ENCODE measurements around the gene CRTC1. TPM values are rescaled to one million over a fixed set of nuclear protein-coding genes. Genes with fewer than 3 reads are reported as not detected.

CRTC1 gene
- total and polyA plus RNA-seq, 4 donors, result 1.5 to 3.5 (median 1.9) TPM

DNA sequence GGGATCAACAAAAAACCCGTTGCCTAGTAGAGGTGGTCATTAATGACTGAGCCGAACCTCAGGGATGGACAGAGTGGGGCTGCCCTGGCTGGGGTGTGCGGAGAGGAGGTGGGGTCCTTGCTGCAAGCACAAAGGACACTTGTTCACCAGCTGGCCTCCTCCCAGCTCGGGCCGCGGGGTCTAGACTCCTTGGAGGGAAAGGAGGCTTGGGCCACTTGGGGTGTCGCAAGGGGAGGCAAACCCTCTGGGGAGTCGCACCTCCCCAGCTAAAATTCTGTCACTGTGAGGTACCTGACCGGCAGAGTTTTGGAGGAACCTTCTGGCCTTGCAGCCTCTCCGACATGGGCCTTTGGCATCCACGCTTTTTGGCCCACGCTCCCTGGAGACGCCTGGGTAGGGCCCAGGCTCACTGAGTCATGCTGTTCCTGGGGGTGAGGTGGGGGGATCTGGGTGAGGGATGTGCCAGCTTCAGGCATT, 38.4 kb upstream of the CRTC1 start:
- Histone ChIP-seq H3K36me3 (ENCODE audit: control insufficient read depth in 4 of 4, insufficient read depth in 3 of 4, low read depth in 1 of 4, low read length in 3 of 4) (no peaks in the 10 kb centered on the region), H3K27me3 (ENCODE audit: control insufficient read depth in 4 of 4, insufficient read depth in 4 of 4, low read length in 3 of 4) (no peaks in the 10 kb centered on the region), H3K9ac (ENCODE audit: low read depth in 1 of 2, low read length in 2 of 2) (no peak overlapping the region), H3K4me3 (ENCODE audit: low read depth in 1 of 3, low read length in 3 of 3) (no peak overlapping the region), H3K27ac (ENCODE audit: low read depth in 1 of 2, low read length in 2 of 2) (no peak overlapping the region), H3K9me3 (ENCODE audit: control insufficient read depth in 4 of 4, low read length in 3 of 4) (no peaks in the 10 kb centered on the region), H3K4me1 (ENCODE audit: control insufficient read depth in 4 of 4, insufficient read depth in 4 of 4, low read length in 3 of 4) (peaks cover 0 to 13% (median 2%) of the 10 kb centered on the region in 4 donors)
- DNase-seq (ENCODE audit: low spot score), result no peak
- WGBS, result 92% methylated on average over 13 of the region's 13 CpGs
- TF ChIP-seq HNF4G (IDR thresholded peaks at IDR 0.05) (no peak), GABPA (IDR thresholded peaks at IDR 0.05 in 1 of 2, conservative IDR thresholded peaks at IDR 0.05 in 1 of 2) (no peak), RAD21 (IDR thresholded peaks at IDR 0.05) (no peak), JUND (IDR thresholded peaks at IDR 0.05) (no peak), RXRA (IDR thresholded peaks at IDR 0.05) (no peak), EGR1 (IDR thresholded peaks at IDR 0.05; ENCODE audit: low read depth in 2 of 2) (no peak), SP1 (IDR thresholded peaks at IDR 0.05) (no peak), NR2F2 (IDR thresholded peaks at IDR 0.05) (no peak), HNF4A (conservative IDR thresholded peaks at IDR 0.05) (no peak), FOXA1 (IDR thresholded peaks at IDR 0.05) (no peak), FOXA2 (IDR thresholded peaks at IDR 0.05) (no peak), YY1 (IDR thresholded peaks at IDR 0.05) (no peak), TAF1 (conservative IDR thresholded peaks at IDR 0.05) (no peak)
- TF ChIP-seq, protein P1, sequence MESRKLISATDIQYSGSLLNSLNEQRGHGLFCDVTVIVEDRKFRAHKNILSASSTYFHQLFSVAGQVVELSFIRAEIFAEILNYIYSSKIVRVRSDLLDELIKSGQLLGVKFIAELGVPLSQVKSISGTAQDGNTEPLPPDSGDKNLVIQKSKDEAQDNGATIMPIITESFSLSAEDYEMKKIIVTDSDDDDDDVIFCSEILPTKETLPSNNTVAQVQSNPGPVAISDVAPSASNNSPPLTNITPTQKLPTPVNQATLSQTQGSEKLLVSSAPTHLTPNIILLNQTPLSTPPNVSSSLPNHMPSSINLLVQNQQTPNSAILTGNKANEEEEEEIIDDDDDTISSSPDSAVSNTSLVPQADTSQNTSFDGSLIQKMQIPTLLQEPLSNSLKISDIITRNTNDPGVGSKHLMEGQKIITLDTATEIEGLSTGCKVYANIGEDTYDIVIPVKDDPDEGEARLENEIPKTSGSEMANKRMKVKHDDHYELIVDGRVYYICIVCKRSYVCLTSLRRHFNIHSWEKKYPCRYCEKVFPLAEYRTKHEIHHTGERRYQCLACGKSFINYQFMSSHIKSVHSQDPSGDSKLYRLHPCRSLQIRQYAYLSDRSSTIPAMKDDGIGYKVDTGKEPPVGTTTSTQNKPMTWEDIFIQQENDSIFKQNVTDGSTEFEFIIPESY (IDR thresholded peaks at IDR 0.05), result no peak
- TF ChIP-seq, protein P2, sequence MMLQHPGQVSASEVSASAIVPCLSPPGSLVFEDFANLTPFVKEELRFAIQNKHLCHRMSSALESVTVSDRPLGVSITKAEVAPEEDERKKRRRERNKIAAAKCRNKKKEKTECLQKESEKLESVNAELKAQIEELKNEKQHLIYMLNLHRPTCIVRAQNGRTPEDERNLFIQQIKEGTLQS (IDR thresholded peaks at IDR 0.05), result no peak
- TF ChIP-seq, protein P3, sequence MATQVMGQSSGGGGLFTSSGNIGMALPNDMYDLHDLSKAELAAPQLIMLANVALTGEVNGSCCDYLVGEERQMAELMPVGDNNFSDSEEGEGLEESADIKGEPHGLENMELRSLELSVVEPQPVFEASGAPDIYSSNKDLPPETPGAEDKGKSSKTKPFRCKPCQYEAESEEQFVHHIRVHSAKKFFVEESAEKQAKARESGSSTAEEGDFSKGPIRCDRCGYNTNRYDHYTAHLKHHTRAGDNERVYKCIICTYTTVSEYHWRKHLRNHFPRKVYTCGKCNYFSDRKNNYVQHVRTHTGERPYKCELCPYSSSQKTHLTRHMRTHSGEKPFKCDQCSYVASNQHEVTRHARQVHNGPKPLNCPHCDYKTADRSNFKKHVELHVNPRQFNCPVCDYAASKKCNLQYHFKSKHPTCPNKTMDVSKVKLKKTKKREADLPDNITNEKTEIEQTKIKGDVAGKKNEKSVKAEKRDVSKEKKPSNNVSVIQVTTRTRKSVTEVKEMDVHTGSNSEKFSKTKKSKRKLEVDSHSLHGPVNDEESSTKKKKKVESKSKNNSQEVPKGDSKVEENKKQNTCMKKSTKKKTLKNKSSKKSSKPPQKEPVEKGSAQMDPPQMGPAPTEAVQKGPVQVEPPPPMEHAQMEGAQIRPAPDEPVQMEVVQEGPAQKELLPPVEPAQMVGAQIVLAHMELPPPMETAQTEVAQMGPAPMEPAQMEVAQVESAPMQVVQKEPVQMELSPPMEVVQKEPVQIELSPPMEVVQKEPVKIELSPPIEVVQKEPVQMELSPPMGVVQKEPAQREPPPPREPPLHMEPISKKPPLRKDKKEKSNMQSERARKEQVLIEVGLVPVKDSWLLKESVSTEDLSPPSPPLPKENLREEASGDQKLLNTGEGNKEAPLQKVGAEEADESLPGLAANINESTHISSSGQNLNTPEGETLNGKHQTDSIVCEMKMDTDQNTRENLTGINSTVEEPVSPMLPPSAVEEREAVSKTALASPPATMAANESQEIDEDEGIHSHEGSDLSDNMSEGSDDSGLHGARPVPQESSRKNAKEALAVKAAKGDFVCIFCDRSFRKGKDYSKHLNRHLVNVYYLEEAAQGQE (IDR thresholded peaks at IDR 0.05), result no peak
- TF ChIP-seq, protein P4, sequence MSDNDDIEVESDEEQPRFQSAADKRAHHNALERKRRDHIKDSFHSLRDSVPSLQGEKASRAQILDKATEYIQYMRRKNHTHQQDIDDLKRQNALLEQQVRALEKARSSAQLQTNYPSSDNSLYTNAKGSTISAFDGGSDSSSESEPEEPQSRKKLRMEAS (IDR thresholded peaks at IDR 0.05), result no peak
- TF ChIP-seq, protein P5, sequence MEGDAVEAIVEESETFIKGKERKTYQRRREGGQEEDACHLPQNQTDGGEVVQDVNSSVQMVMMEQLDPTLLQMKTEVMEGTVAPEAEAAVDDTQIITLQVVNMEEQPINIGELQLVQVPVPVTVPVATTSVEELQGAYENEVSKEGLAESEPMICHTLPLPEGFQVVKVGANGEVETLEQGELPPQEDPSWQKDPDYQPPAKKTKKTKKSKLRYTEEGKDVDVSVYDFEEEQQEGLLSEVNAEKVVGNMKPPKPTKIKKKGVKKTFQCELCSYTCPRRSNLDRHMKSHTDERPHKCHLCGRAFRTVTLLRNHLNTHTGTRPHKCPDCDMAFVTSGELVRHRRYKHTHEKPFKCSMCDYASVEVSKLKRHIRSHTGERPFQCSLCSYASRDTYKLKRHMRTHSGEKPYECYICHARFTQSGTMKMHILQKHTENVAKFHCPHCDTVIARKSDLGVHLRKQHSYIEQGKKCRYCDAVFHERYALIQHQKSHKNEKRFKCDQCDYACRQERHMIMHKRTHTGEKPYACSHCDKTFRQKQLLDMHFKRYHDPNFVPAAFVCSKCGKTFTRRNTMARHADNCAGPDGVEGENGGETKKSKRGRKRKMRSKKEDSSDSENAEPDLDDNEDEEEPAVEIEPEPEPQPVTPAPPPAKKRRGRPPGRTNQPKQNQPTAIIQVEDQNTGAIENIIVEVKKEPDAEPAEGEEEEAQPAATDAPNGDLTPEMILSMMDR (IDR thresholded peaks at IDR 0.05; ENCODE audit: low read depth, low read length, missing input control), result no peak

Measured in liver (tissue), 9 donors.